Measurements from ENCODE around the gene C11orf58.

Gene C11orf58

DNA sequence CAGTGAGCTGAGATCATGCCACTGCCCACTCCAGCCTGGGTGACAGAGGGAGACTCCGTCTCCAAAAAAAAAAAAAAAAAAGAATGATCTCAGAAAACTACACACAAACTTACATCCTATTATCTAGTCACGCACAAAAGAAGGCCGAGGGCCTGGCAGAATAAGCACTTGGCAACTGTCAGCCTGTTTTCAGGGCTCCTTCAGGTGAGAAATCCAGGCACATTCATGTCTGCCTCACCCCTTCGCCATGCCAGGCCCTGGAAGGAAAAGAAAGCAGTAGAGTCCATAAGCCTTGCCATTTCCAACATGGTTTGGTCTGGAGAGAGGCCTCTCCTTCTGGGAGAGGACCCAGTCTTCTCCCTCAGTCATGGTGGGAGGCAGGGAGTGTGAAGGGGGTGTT is 30.9 kb downstream of the C11orf58 start:
- no peak for FAIRE-seq

DNA sequence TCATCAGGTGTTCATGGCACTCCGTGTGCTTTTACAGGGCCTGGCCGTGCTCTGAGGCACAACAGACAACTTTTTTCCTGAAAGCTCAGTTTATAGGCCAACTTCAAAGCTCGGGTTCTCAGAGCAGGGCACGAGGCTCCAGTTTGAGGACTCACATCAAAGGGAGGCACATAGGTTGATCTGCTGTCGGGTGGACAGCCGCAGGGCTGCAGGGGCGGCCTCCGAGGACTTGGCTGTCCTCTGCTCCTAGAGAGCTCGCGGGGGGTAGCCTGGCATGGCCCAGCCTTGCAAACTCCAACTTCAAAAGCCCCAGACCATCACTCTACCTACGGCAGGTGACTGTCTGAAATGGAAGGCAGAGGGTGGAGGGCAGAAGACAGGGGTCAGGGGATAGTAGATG is 31.6 kb downstream of the C11orf58 start:
- no peak for FAIRE-seq

DNA sequence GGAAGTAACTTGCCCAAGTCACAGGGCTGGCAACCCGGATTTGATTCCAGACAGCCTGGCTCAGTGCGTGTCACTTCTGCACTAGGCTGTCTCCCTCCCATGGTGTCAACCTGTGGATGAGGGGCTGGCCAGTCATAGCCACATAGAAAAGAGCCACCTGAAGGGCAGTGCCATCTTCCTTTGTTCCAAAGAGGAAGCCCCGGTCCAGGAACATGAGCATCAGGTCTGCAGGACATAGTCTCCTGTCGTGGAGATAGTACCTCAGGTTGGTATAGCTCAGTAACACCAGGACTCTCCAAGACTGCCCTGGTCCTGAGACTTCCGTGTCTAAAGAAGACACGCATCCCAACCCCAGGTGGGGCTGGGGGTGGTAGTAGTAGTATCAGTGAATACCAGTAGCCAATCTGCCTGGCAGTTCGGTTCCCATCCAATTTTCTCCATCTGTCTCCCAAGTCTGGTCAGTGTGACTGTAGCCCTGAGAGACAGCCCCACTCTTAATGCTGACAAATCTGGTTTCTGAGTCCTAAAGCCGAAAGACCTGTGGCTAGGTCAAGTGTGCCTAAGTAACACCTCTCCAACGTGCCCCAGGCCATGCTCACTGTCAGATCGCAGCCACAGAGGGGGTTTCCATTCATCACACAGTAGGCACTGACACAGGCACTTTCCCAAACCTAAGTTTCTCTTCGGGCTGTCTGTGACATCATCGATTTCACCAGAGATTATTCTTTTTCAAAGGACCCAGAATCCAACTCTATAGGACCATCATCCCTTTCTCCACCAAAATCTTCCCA is 33.1 kb downstream of the C11orf58 start:
- FAIRE-seq, result no peak

DNA sequence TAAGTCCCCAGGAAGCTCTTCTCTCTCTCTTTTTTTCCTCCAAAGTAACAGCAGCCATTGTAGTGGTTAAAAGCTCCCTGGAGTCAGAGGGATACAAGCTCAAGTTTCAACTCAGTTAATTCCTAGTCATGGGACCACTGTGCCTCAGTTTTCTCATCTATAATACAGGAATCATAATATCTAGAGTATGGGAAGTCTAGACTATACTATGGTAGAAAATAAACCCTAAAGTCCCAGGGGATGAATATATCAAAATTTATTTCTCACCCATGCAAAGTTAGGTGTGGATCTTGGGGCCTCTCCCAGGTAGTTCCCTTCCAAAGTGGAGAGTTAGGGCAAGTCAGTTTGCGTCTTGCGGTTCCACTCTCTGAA is 33.7 kb downstream of the C11orf58 start:
- FAIRE-seq, result no peak

DNA sequence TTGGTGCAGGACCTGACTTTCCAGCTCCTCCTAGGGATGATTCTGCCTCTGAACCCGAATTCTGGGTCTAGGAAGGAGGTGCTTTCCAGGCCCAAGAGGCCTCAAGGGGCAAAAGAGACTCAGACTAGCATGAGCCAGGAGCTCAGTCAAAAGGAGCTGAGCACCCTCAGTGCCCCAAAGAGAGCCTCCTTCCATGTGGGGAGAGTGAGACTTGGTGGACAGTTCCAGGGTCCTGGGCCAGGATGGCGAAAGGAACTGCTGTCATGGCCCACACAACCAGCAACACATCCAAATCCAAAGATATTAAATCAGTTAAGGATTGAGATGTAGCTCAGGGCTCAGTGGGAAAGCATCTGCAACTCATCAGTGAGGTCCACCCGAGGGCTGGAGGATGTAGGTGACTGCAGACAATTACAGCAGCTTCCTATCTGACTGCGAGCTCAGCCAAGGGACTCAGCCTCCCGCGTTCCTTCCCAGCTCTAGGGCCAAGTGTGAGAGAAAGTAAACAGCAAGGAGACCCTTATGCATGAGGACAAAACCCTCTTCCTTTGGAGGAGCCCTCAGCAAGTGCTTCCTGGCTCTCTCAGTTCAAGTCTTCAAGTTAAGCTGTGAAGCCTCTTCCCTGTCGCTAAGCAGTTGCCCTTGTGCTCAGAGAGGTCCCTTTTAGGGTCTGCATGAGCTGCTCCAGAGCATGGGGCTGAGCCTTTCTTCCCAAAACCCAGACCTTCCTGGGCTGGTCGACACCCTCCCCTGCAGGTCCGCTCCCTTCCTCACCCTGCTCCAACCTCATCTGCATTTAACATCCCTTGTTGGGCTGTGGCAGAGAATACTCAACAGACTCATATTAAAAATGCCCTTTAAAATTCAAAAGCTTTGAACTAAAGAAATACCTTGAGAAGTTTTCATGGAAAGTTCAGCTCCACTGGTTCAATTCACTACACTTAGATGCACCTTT is 35.8 kb downstream of the C11orf58 start:
- no peak for FAIRE-seq

DNA sequence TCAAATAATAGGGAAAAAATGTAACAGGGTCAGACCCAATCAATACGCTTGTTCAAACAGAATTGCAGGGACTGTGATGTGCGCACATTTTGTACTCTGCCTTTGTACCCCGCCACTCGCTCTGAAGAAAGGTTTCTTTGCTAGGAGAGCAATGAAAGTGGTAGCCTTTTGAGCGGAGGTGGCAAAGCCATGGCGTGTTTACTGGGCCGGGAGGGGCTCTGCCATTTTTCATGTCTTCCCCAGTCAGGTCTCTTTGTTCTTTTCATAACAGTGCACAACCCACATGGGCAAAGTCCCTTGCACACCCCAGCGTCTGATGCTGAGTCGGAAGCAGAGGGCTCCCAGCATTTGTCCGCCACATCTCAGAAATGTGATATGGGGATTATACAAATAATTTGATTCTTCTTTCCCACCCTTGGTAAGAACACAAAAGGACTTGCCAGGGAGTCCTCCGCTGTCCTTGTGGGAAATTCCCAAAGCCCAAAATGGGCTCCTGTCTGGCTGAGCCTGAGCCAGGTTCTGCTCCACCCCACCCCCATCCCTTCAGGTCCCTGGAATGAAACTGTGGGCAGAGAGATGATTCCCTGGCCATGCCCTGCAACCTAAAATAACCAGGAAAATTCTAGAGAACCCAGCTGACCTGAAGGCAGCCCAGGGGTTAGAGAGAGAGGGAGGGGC is 36.6 kb downstream of the C11orf58 start:
- no peak for FAIRE-seq

DNA sequence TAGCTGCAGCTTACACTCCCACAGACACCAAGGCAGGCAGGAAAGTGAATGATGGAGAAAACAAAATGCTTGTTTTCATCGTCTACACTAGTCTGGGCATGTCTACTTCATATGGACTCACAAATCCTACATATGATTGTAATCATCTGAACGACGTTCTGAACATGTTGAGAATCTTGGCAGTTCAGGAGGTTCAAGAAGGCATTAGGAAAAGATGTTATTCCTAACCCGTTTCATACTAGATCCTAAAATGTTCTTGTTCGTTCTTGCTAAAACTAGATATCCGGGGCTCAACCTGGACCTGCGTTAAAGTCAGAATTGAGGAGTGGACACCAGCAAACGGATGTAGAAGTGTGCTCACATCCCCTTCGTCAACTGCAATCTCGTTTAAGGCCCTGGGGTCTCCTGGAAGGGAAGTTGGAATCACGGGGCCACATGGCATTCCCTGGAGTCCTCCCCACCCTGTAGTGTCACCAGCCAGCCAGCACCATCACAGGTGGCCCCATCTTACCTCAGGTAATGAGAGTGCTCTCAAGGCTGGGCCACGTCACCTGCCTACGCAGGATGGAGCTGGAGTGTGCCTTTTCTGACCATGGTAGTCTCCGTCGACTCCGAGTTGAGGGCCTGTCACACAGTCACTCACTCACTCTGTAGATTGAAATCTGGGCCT is 37.3 kb downstream of the C11orf58 start:
- FAIRE-seq, result no peak

DNA sequence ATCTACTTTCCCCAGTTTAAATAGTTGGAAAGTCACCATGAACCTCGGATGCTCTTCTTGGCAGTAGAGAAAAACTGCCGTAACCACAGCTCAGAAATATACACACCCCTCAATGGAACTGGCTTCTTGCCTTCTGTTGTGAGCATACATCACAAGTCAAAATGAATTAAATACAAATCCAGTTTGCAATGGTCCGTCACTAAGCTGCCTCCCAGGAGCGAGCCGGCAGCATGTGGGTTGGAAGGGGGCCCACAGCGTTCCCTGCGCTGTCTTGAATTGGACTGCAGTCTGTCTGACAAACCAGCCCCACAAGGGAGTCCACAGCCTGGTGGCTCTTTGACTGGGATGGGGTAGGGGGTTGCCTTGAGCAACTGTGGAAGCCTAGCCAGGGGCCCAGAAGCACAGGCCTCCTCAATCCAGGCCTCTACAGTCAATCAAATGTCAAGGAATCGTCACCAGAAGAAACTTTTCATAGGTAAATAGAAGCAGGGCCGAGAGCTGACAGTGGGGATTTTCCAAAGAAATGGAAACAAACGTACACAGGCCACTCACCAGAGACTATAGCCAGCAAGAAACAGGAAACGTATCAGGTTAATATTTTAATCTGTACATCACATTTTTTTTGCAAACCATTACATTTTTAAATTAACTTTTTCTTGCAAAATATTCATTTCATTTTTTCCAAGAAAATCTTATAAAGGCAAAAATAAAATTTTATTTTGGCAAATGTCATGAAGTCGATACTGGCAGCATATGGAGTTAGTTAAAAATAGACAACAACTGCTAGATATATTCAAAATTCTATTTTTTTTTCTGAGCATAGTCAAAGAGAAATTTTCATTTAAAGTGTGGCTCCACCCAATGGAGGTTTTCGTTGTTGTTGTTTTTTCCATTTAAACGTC is 38.5 kb downstream of the C11orf58 start:
- FAIRE-seq, result no peak

DNA sequence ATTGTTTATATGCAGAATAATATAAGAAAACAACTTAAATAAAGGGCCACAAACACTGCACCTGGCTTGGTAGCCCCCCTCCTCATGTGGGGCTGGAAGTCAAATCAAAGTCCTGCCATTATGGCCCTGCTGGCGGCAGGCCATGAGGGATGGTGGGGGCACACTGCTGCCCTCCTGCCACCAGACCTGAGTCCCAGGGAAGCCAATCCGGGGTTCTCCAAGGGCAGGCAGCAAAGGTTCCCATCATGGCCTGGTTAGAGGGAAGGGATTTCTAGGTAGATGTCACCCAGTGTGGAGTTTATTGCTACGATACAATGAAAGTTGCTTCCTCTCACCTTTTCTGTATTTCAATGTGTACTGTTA is 39.1 kb downstream of the C11orf58 start:
- no peak for FAIRE-seq

DNA sequence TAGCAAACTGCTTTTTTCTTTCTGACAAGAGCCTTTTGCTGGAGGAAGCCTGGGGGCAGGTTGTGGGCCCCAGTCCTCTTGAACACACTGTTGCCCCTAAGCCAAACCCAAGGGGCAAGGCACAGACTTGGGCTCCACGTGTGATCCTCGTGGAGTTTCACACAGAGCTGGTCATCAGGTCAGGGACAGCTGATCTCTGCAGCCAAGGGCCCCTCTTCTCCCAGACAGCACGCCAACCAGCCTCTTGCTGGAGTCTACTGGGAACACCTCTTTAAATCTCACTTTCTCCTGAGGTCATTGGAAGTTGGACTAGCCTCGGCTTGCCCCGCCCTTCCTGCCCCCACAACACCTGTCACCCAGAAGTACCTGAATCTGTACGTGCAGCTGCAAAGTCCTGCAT is 39.8 kb downstream of the C11orf58 start:
- FAIRE-seq, result no peak

DNA sequence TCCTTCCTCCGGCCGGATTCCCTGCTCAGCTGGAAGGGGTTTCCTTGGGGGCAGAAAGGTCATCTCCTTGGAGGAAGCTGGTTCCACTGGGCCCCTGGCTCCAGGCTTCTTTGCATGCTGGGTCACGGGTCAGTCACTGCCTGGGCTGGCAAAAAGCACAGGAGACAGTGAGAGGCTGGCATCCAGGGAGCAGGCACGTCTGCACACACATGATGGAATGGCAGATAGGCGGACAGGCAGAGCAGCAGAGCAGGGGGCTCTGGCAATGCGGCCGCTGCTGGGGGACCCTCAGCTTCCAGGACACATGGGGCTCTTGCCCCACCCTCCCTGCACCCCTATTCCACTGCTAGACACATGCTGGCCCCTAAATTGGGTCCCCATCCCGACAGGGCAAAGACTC is 40.4 kb downstream of the C11orf58 start:
- no peak for FAIRE-seq

DNA sequence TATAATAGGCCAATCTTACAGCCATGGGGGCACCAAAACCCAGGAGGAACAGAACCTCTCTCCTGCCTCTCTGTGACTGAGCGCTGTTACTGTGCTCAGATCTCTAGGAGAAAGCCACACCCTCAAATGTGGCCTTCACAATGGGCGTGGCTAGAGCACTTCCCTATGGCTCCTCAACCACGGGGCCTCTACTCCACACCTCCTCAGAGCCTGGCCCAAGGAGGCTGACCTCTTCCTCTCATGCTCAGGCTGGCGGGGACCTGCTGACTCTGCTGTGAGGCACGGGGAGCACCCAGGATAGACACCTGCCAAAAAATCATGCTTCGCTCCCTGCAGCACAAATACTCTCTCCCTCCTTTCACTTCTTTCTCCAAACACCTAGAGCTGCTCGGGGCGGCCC is 41.0 kb downstream of the C11orf58 start:
- FAIRE-seq, result no peak

DNA sequence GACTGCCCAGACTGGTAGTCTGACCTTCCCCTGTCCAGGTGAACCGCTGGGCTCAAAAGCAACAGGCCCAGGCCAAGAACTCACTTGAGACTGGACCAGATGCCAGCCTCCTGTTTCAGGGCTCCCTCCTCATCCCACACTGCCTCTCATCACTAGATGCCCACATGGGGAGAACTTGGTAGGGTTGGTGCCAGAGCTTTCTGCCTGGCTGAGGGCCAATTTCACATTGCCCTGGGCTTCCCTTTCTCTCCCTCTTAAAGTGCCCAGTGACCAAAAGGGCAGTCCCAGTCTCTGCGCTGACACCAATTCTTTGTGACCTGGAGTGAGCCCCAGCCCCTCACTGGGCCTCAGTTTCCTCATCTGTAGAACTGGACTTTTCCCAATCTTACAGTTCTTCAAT is 41.7 kb downstream of the C11orf58 start:
- no peak for FAIRE-seq

DNA sequence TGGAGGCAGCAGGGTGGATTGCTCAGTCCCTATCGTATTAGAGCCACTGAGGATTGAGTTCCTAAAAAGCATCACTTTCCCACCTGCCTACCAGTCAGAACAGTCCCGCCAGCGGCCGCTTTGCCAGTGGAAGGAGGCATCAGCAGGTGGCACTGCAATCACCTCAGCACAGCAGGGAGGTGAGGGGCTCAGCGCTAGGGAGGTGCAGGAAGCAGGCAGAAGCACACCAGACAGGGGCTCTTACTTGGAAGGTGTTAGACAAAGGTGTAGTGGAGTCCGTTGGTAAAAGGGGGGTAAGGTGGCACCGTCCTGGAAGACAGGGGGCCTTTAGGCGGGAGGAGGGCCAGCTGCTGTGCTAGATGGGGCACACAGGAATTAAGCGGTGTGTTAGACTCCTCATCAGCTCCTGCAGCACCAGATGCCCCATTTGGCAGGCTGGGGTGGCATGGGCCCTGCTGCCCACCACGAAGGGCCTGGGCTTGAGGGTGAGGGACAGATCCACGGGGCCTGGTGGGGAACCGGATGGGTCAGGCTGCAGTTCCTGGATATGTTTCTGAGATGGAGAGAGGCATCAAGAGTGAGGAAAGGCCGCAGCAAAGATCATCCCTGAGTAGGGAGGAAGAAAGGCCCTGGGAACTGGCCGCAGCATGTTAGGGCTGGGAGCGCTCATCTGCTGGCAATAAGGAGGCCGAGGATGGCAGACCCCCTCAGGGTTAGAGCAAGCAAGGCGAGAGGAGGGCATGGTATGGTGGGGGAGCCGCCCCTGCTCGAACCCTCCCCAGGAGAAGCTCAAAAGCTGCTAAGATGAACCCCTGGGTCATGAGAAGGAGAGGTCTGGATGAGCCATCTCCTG is 42.5 kb downstream of the C11orf58 start:
- FAIRE-seq, result no peak

DNA sequence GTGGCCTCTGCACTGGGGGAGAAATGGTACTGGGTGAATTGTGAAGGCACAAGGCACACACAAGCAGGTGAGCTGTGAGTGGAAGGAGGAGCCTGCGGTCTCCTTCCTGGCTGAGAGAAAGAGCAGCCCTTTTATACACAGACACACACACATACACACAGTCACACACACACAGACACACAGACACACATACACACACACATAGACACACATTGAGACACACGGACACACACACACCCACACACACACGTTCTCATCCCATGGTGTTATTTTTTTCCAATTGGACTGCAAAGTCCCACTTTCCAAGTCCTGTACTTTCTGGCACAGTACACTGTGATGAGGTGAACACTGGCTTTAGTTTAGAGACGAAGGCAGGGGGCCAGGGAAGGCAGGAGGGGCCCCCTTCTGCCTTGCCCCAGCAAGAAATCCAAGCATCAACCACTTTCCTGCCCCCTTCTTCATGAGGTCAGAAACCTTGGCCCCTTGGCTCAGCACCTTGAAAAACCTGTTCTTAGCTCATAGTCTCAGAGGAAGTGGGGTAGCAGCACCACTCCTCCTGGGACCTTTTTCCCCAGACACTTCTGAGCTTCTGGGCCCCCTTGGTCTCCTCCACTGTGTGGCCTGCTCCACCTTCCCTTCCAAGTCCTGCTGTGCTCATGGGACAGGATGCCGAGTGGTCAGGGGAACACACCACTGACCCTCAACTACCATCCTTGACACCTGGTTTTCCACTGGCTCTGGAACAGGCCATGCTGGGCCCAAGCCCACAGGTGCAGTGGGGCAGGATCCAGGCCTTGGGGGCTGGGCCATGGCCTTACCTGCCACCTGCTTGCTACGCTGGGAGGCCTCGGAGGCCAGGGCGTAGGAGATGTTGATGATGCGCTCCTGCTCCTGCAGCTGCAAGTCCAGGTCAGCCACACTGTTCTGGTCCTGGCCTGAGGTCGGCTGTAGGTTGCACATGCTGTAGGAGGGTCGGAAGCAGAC is 43.8 kb downstream of the C11orf58 start:
- no peak for FAIRE-seq

DNA sequence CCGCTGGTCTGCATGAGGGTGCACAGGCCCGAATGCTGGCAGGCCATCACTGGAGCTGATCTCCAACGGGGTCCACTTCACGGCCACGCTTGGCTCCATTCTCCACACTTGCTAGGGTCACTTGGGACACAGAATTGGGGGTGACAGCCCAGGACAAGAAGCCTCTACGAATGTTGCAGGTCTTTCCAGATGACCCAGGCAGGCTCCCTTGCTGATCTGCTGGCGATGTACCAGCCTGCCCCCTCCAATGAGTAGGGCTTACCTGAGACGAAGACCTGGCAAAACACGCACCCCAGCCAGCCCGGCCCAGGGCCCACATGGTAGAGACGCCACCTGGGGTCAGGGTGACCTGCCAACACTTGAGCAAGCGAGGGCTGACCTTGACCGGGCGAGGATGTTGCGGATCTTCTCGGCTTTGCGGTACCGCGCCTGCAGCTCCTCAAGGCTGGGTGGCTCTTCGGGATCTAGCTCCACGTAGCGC is 44.9 kb downstream of the C11orf58 start:
- FAIRE-seq, result no peak

DNA sequence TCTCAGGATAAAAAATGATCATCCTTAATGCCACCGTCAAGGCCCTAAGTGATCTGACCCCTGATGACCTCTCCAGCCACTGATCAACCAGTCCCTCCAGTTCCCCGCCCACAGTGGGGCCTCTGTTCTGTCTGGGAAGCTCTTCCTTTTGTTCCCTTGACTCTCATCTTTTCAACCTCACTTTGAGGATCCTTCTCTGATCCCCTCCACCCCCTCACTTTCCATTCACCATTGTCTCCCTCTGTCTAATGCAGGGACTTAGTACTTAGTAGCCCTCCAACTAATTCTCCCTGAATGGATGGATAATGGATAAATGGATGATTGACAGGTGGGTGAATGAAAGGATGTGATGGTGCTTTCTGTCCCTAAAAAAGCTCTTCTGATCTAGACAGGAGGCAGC is 45.6 kb downstream of the C11orf58 start:
- no peak for FAIRE-seq

DNA sequence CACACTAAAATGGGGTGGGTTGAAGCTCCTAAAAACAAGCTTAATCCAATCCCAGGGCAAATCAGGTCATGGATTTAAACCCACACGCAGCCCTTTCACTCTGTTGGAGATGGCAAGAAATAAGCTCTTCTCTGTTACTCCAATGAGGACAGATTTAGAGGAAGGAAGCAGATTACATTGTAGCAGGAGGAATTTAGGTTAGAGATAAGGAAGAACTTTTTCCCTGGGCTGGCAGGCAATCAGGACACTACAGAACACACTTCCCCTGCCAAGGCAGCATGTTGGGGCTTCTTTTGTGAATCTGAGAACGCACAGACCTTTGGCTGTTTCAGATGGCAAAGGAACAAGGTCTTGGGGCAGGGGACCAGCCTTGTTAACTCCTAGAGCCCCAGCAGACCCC is 46.2 kb downstream of the C11orf58 start:
- FAIRE-seq, result no peak

DNA sequence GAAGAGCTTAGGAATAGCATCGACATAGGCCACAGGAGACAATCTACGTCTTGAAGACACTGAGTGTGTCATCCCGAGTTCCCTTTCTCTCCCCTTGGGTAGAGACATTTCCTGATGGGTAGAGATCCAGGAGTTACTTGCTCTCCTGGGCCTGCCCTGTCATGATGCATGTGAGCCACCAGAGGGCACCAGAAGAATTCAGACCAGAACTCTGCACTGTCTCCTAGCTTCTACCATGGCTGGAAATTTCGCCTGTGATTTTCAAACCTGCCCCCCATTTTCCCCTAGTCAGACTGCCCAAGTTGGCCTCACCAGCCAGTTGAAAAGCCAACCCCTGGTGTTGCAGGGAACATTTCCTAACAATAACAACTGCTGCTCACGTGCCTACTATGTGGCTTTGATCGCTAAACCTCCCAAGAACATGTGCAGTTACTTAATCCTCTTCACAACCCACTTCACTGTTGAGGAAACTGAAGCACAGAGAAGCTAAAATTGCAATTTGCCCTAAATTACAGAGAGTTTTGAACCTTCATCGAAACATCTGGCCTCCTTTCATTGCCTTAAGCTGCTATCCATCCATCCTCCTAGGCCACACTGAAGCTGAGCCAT is 47.2 kb downstream of the C11orf58 start:
- FAIRE-seq, result no peak

Measured in endometrium (tissue), 2 donors.